Measurements from ENCODE around the gene MPRIP. TPM values are rescaled to one million over a fixed set of nuclear protein-coding genes. Genes with fewer than 3 reads are reported as not detected.

Gene MPRIP
- total and polyA plus RNA-seq, 2 of the 13 experiments (the other 11 are each of a cell fraction or from before 2014, with no cell fraction given): 50.2 to 52.4 TPM

DNA sequence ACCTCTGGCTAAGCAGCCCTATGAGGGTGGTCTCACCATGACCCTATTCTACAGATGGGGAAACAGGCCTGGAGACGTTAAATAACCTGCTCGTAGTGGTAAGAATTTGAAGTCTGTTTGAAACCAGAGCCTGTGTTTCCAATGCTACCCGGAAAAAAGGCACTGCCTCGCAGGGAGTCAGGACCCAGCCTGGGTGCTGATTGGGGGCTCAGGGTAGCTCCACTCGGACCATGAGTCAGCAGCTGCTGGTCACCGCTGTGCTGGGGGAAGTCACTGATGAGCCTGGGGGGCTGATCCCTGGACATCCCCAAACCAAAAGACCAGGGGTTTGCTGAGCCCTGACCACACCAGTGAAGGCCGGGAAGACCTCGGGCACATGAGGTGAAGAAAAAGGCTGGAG, 173.3 kb downstream of the MPRIP start:
- Histone ChIP-seq H2AFZ (ENCODE audit: low read length) (no peak overlapping the region), H3K36me3 (replicated peaks in 1 of 2; ENCODE audit: control insufficient read depth in 1 of 2, insufficient read depth in 2 of 2, low read length in 2 of 2) (peaks cover 33 to 74% of the 10 kb centered on the region in 2 experiments), H3K27ac (ENCODE audit: extremely low read length, insufficient read depth, low read length) (no peak overlapping the region), H3K4me3 (replicated peaks in 1 of 3; ENCODE audit: insufficient read depth in 1 of 3, low read depth in 2 of 3, low read length in 3 of 3) (no peak overlapping the region), H3K9ac (ENCODE audit: insufficient read depth, low read depth, low read length) (no peak overlapping the region), H3K4me1 (ENCODE audit: insufficient read depth, low read length) (no peaks in the 10 kb centered on the region), H4K20me1 (ENCODE audit: insufficient read depth, low read length) (no peaks in the 10 kb centered on the region), H3K9me3 (ENCODE audit: low read length) (no peaks in the 10 kb centered on the region), H3K27me3 (ENCODE audit: control insufficient read depth in 1 of 2, insufficient read depth in 2 of 2, low read length in 2 of 2) (no peaks in the 10 kb centered on the region; a peak in 1 of 5 replicates), H3K4me2 (ENCODE audit: low read depth, low read length) (no peak overlapping the region), H3K79me2 (ENCODE audit: insufficient read depth, low read length) (no peaks in the 10 kb centered on the region)
- TF ChIP-seq KAT8 (CRISPR knock-in tag; IDR thresholded peaks at IDR 0.05) (no peak), PITX1 (CRISPR knock-in tag; IDR thresholded peaks at IDR 0.05) (no peak), ZNF567 (CRISPR knock-in tag; IDR thresholded peaks at IDR 0.05; ENCODE audit: borderline replicate concordance) (no peak)
- ChIA-PET POLR2A (no interaction called here), CTCF (ENCODE audit: low intra/inter-chr PET ratio, low total read pairs) (no interaction called here)
- intact Hi-C loops (cut with micrococcal nuclease; ENCODE audit: unreplicated experiment): no loop called here
- DNase-seq (ENCODE audit: low spot score): no peak
- in situ Hi-C loops (cut with HindIII; ENCODE audit: extremely low pct_ligation_motif_present, low pct_unique_long_range_greater_than_20kb): no loop called here
- no peak for ATAC-seq
- WGBS (ENCODE audit: low lambda C conversion rate): 96% methylated on average over 8 of the region's 8 CpGs
- BruUV-seq (replicated peaks): no TSS peak
- FAIRE-seq: no peak

DNA sequence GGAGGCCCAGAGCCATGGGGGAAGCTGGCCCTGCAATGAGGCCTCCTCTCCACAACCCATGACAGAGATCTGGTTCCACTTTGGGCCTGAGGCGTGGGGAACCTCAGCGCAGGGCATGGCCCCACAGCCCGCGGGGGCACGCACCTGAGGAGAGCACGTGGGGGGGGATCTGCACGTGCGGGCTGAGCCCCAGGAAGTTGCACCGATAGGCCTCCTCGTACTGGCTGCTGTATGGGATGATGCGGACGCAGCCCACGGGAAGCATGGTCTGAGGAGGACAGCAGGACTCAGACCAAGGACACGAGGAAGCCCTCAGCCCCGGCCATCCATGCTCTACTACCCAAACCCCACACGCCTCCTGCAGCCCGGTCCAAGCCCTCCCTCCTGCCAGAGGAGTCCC, 174.0 kb downstream of the MPRIP start:
- Histone ChIP-seq H3K79me2 (ENCODE audit: insufficient read depth, low read length) (no peaks in the 10 kb centered on the region), H2AFZ (ENCODE audit: low read length) (no peak overlapping the region), H3K4me2 (ENCODE audit: low read depth, low read length) (no peak overlapping the region), H3K4me3 (replicated peaks in 1 of 3; ENCODE audit: insufficient read depth in 1 of 3, low read depth in 2 of 3, low read length in 3 of 3) (no peak overlapping the region), H3K9ac (ENCODE audit: insufficient read depth, low read depth, low read length) (no peak overlapping the region), H3K36me3 (replicated peaks in 1 of 2; ENCODE audit: control insufficient read depth in 1 of 2, insufficient read depth in 2 of 2, low read length in 2 of 2) (peaks cover 38 to 80% of the 10 kb centered on the region in 2 experiments), H4K20me1 (ENCODE audit: insufficient read depth, low read length) (no peaks in the 10 kb centered on the region), H3K27ac (ENCODE audit: extremely low read length, insufficient read depth, low read length) (no peak overlapping the region), H3K9me3 (ENCODE audit: low read length) (no peaks in the 10 kb centered on the region), H3K27me3 (ENCODE audit: control insufficient read depth in 1 of 2, insufficient read depth in 2 of 2, low read length in 2 of 2) (no peaks in the 10 kb centered on the region; a peak in 1 of 5 replicates), H3K4me1 (ENCODE audit: insufficient read depth, low read length) (no peaks in the 10 kb centered on the region)
- FAIRE-seq (no peak), DNase-seq (ENCODE audit: low spot score) (no peak), ATAC-seq (no peak)
- ChIA-PET CTCF (ENCODE audit: low intra/inter-chr PET ratio, low total read pairs) (no interaction called here), POLR2A (no interaction called here)
- no TSS peak for BruUV-seq (replicated peaks)
- WGBS (ENCODE audit: low lambda C conversion rate): no CpG with 5 or more reads among the region's 17 CpGs
- in situ Hi-C loops (cut with HindIII; ENCODE audit: extremely low pct_ligation_motif_present, low pct_unique_long_range_greater_than_20kb): no loop called here
- no peak for TF ChIP-seq KDM2A (CRISPR knock-in tag; IDR thresholded peaks at IDR 0.05; ENCODE audit: borderline replicate concordance, low read depth)
- peak; percentile 43; the same call in 1 of the 2 replicates for TF ChIP-seq RBFOX2 (IDR thresholded peaks at IDR 0.05; ENCODE audit: low read depth, low read length)
- intact Hi-C loops (cut with micrococcal nuclease; ENCODE audit: unreplicated experiment): no loop called here
